HG03342 (cell line): Measurements from ENCODE around the gene CUL4B.
"Not testable (repeated sequence)": the region's sequence is repeated elsewhere in the genome, so short reads cannot be mapped to it uniquely, and the experiment has no call there.

Experiments used
- ATAC-seq: cut with Tn5 transposase; IDR thresholded peaks from one replicate; pipeline ENCODE4 v1.9.1; 2021; ENCODE audit warnings: mild to moderate bottlenecking, moderate library complexity; ENCODE audit not compliant: unreplicated experiment

CUL4B gene

DNA sequence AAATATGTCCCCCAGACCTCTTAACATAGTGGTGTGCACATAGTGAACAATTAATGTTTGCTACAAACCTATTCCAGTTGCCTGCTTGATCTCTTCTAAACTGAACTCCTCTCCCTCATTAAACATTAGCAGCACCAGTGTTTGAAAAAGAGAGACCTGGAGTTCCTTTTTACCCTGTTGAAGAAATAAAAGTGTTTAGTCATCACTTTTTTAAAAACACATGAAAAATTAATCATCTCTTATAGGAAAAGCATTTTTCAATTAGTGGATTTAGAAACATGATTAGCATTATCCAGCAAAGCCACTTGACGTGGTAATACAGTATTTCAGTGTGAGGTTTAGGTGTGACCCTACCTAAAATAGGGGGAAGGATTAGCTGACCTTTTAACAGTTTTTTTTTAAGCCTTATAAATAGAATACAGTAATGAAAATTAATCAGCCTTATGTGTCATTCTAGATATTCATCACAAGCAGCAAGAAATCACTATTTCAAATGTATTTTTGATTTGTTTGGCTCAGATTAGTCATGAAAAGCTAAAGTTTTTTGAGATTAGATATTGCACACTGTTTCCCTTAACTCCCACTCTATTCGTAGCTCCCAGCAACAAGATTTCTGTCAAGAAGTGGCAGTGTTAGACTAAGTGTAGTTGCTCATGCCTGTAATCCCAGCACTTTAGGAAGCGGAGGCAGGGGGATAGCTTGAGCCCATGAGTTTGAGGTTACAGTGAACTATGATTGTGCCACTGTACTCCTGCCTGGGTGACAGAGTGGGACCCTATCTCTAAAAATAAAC lies 26.2 kb downstream of the CUL4B start:
- ATAC-seq: no peak

DNA sequence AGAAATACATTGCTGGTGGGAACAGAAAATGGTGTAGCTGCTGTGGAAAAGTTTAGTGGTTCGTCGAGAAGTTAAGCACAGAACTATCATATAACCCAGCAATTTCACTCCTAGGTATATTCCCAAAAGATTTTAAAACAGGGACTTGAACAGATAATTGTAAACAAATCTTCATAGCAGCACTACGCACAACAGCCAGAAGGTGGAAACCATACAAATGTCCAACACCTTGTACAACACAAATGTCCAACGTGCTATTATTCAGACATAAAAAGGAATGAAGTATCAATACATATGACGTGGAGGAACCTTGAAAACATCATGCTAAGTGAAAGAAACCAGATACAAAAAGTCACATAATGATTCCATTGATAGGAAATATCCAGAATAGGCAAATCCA lies 37.9 kb downstream of the CUL4B start:
- ATAC-seq: no peak

- no peak for ATAC-seq
These were observed 42.8 kb downstream of the CUL4B start for GRCh38 chrX:120517936-120518335.

- no peak for ATAC-seq
These were observed 46.5 kb downstream of the CUL4B start for GRCh38 chrX:120514236-120514635.

DNA sequence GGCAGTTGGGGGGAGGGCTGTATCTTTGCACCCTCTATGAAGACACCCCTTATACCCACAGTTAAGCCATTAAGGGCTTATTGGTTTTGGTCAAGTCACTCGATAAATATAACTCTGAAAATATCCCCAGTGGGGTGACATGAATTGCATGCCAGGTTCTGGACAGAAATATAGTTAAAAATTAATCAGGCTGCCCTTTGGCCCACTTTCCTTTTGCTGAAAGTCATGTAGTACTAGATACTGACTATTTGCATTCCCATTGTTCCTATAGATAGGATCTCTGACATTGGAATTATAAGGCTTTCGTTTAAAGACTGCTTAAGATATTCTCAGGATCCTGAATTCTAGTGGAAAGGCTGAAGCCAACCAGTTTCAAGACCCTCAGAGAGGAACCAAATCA lies 48.1 kb downstream of the CUL4B start:
- ATAC-seq: no peak

DNA sequence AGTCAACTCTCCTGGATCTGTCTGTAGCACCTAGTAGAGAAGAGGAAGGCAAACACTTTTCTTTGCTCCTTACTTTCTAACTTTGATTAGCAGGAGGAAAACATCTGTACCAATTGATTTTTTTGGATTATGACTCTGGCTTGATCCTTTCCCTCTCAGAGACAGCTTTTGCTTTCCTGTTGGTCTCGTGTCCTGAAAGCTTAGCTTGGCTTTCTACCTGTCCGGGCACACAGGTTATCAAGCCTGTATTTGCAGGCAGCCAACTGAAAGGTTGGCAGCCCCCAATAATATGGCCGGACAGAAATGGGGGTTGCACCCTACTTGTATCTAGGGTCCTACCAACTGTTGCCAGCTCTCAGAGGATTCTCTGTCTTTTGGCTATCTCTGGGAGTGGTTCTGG lies 48.5 kb downstream of the CUL4B start:
- no peak for ATAC-seq

- no peak for ATAC-seq
These were observed 56.2 kb downstream of the CUL4B start for GRCh38 chrX:120504569-120504968.

DNA sequence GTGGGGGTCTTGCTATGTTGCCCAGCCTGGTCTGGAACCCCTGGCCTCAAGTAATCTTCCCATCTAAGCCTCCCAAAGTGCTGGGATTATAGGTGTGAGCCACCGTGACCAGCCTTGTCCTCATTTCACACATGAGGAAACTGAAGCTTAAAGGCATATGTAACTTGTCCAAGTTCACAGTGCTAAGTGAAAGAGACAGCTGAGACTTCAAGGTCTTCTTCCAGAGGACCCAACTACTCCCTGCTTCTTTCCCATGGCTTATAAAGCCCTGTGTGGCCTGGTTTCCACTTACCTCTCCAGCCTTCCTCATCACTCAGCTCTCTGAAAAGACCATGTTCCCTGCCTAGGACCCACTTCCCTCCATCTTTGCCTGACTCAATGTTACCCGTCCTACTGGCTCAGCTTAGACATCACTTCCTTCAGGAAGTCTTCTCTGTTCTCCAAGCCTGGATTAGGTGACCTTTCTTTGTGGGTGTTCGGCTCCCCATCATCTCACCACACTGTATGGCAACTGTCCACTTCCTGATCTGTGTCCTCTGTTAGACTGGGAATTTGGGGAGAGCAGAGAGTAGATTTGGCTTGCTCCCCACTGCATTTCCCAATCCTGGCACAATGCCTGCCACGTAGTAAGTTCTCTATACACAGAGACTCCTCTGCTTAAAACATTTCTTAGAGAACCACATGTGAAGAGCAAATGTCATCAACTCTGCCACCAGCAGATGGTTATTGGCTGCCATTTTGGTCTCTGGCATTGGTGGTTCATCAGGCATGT lies 61.3 kb downstream of the CUL4B start:
- no peak for ATAC-seq

DNA sequence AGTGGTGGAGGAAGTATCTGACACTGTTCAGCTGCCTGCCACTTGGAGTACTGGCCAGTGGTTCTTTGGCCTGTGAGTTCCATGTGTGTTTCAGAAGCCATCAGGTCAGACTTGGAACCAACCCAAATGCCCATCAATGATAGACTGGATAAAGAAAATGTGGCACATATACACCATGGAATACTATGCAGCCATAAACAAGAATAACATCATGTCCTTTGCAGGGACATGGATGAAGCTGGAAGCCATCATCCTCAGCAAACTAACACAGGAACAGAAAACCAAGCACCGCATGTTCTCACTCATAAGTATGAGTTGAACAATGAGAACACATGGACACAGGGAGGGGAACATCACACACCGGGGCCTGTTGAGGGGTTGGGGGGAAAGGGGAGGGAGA lies 70.6 kb downstream of the CUL4B start:
- ATAC-seq: not testable (repeated sequence)

- ATAC-seq: no peak
These were observed 74.0 kb downstream of the CUL4B start for GRCh38 chrX:120486786-120487185.

DNA sequence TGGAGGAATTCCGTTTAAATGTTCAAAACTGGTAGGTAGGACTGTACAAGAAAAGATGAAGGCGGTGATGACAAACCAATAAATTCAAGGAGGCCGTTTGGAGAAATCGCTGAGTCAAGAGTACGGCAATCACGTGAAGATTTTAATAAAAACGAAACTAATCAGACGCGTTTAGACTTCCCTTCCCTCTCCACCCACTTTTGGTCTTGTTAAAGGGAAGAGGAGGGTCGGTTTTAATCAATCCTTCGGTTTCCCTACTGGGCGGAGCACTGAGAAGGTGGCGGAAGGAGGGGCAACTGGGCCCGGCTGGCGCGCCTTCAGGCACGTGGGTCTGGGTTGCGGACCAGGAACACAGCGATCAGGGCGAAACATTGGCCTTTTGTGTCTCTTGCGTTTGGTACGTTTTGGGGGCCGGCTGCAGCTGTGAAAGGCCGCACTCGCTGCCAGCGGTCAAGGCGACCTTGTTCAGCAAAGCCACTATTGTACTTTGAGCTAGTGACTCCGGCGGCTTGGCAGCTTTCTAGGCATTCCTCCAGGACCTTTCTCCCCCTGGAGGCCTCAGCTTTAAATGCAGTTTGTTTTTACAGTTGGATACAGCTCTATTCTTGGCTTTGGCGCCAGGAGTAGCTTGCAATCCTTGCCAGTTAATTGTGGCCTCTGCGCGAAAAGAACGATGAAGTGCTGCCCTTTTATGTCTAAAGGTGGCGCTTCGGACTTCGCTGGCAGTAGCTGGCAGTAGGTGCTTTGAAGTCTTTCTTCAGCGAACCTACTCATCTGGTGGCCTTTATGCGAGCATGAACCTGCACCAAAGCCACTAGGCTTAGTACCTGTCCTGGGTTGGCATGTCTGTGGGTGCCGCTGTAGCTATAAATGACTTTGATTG lies 74.9 kb downstream of the CUL4B start:
- ATAC-seq: peak; percentile 73

DNA sequence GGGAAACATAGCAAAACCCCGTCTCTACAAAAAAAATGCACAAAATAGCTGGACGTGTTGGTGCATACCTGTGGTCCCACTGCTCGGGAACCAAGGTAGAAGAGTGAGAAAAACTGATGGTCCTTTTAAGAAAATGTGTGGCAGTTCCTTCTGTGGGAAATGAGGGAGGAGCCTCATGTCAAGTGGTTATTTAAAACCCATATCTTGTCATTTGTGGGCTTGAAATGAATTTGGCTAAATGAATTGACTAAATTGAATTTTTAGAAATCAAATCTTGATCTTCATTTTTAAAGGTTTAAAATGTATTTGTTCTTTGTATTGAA lies 75.5 kb downstream of the CUL4B start:
- no peak for ATAC-seq

GRCh38 chrX:120477453-120477852 lies 83.3 kb downstream of the CUL4B start:
- no peak for ATAC-seq

GRCh38 chrX:120476714-120477113 lies 84.0 kb downstream of the CUL4B start:
- no peak for ATAC-seq

DNA sequence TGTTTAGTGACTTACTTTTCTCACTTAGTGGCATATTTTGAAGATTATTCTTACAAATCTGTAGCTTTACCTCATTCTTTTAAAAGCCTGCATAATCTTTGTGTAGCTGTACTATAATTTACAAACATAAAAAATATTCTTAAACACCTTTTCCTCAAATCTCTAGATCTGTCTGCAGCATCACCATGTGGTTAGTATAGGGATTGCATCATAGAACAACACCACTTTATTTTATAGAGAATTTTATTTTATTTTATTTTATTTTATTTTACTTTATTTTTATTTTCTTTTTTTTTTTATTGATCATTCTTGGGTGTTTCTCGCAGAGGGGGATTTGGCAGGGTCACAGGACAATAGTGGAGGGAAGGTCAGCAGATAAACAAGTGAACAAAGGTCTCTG lies 85.3 kb downstream of the CUL4B start:
- not testable (repeated sequence) for ATAC-seq
